Limb (tissue), 2 donors: ENCODE results near the gene RGS18.
"Not testable (repeated sequence)": the region's sequence is repeated elsewhere in the genome, so short reads cannot be mapped to it uniquely, and the experiment has no call there.

Source experiments
- DNase-seq, 2 donors: peaks; one replicate each; pipeline ENCODE4 v3.0.0-alpha.2; 2016; ENCODE audit errors: extremely low spot score in 2 of 2

Gene RGS18, protein sequence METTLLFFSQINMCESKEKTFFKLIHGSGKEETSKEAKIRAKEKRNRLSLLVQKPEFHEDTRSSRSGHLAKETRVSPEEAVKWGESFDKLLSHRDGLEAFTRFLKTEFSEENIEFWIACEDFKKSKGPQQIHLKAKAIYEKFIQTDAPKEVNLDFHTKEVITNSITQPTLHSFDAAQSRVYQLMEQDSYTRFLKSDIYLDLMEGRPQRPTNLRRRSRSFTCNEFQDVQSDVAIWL

DNA sequence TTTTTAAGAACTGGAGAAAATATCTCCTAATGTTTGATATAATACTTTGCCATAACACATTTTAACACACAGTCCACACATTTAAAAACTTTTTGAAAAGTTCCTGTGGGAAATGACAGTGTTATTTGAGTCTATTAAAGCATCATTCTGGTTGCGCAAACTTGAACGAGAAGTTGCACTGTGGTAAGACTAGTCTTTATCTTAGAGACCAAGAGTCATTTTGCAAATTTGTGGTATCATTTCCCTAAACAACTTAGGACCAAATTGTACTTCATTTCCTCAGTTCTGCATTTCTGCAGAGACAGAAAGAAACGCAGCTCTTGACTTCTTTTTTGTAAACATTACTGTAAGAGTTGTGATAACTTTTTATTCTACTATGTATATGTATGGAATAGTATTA lies at the start of gene RGS18:
Gene RGS18 (plus strand): TSS at position 282 of the 400 bp plus-strand sequence. CDS start 176 bp downstream, outside the sequence.
- no peak for DNase-seq

DNA sequence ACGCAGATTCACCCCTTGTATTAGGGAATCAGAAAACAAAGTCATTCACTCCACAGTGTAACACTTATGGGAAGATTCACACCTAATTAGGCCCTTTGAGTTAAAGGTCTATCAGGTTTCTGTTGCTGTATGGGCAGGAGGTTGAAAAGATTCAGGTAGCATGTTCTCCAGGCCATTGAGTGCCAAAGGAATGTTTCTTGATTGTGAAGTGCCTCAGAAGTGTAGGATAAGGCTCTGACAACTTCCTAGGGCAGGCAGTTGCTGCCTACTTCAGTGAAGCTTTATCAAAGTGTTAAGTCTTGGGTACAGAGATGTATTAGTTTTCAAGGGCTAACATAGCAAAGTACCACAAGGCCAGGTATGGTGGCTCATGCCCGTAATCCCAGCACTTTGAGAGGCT lies 48.7 kb upstream of the RGS18 start:
- DNase-seq = no peak

DNA sequence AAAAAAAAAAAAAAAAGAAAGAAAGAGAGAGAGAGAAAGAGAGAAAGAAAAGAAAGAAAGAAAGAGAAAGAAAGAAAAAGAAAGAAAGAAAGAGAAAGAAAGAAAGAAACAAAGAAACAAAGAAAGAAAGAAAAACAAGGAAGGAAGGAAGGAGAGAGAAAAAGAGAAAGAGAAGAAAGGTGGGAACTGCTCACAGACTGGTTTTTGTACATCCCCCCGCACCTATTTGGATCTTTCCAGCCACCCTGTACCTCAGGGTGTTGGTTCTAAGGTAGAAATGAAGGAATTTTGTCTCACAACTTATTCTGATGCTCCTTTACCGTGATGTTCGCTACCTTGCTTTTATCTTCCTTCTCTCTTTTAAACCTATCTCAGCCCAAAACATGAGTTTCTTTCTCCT lies 43.3 kb upstream of the RGS18 start:
- no peak for DNase-seq

DNA sequence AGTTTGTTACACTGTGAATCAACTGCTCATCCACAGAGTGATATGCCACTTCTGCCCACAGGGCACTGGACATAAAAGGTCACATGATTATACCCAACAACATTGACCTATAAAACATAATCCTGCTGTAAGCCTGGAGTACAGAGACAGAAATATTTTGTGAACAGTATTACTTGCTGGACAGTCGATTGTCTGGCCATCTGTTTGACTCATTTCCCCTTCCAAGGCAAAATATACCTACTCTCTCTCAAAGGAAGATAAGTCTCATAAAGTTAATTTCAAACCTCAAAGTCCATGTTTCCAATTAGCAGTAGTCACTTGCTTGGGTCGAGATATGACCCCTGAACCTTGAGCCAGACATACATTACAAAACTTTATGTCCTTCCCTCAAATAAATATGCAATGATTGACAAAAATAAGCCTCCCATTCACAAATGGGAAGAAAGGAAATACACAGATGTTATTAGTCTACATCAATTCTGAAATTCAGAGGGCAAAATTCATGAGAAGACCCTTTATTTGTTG lies 39.3 kb upstream of the RGS18 start:
- DNase-seq = no peak

DNA sequence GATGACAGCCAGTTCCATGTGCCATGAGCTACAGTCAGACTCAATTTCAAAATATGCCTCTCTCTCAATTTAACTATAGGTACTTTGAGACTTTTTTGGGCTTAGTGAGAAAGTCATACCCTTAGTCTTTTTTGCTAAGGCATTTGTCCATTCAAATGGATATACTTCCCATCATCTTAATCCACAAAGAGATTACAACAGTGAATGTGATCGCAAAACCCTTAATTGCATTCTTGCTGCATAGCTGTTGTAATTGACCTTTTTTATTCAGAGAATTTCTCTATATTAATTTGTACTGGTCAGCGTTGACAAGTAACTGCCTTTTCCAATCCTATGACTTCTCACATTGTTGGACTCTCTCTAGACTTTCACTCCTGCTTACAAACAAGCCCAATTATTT lies 38.6 kb upstream of the RGS18 start:
- DNase-seq = no peak

DNA sequence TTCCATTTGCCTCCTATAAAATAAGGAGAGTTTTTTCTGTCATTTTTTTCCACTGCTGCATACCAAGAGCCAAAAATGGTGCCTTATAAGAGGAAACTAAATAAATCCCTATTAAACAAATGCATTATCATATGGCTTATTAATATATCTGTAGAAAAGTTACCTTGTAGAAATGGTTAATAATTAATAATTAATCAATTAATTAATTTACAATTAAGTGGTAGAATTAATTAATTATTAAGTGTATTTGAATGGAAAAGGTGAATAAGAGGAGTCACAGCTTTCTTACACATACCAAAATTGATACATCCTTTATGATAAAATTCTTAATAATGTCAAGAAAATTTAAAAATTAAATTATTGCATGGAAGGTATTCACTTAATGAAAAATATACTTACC lies 35.6 kb upstream of the RGS18 start:
- no peak for DNase-seq

DNA sequence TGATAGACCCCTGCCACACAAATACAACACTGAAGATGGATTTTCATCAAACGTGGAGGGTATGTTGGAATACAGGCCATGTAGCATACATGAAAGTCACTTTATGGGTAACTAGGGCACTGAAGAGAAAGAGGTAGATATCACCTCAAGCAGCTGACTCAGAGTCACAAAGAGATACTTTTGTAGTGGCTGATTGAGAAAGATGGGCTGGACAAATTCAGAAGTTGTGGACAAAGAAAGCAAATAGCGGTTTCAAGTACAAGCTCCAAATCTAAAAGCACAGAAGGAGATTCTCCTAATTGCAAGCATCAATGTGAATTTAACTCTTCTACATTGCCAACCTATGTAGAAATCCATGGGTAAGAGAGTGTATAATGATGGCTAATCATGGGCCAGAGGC lies 35.0 kb upstream of the RGS18 start:
- no peak for DNase-seq

DNA sequence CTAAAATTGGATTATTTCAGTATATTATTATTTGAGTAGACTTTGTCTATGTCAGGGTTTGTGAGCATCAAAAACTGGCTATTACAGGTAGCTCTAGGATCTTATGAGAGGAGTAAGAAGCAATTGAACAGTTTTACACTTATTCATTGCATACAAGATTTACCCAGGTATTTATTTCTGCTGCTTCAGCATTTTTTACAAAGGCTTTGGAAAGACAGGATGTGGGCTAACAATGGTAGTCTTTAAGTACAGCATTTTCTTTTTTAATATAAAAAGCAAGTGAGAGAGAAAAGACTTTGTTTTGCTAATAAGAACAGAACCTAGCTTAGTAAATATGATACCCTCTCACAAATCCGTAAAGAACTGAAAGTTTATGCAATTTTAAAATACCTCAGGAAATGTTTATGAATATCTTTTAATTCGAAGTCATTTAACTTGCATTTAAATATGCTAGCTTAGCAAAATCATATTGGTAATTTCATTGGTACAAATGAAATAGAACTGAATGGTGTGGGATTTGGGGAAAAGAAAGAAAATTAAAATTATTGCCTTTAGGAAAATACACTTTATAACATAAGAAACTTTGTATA lies 32.1 kb upstream of the RGS18 start:
- DNase-seq = no peak

DNA sequence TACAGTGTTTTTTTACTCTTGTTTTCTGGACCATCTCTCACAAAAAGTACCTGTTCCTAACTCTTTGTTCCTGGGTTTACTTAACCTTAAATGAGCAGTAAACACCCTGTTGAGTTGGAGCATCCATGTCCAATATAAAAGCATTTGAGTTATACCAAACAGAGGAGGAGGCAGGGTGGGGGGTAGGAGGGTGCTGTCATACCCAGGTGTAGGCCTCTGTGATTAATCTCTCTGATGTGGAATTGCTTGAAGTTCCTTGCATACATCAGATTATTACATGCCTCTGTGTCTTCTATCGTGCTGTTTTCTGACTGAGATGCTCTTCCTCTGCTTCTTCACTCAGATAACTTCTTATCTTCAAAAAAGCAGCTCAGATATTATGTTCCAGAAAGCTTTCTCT lies 28.1 kb upstream of the RGS18 start:
- DNase-seq = no peak

DNA sequence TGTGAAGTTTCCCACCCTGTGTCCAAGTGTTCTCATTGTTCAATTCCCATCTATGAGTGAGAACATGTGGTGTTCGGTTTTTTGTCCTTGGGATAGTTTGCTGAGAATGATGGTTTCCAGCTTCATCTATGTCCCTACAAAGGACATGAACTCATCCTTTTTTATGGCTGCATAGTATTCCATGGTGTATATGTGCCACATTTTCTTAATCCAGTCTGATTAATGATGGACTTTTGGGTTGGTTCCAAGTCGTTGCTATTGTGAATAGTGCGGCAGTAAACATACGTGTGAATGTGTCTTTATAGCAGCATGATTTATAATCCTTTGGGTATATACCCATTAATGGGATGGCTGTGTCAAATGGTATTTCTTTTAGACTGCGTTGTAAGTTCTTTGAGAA lies 27.4 kb upstream of the RGS18 start:
- not testable (repeated sequence) for DNase-seq

DNA sequence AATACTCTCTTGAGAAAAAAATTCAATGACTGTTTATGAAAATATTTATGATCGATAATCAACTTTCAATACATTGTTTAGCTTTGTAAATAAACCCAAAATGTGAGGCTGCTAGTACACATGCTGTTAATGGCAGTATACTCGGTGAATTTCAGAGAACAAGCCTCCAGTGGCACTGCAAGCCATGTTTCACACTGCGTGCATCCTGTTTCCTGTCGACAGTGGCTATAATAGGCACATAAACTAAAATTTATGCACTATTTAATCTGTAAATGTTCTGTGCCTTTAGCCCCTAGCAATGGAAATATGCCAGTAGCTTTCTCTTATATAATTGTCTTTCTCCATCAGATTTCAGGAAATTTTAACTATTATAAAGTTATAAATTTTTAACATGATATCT lies 26.3 kb upstream of the RGS18 start:
- no peak for DNase-seq

DNA sequence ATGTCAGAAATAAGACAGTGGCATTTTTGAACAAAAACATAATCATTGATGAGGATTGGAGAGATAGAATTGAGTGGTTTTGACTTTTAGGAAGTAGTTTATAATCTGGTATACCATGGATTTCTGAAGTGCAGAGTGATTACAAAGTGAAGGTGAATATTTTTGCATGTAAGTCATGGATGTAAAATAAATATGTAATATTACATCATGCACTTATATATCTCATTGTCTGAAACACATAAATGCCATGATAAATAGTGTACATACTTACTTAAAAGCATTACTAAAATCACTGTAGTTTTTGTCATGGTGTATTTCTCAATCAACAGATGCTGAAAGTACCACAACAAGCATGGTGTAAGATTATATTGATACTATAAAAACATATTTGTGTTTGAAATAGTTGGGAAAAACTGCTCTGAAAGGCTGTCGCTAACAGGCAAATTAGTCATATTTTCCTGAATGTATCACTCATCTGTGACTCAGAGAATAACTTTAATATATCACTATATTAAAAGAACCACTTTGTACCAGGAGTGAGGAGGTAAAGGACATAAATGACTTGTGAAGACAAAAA lies 24.8 kb upstream of the RGS18 start:
- no peak for DNase-seq

DNA sequence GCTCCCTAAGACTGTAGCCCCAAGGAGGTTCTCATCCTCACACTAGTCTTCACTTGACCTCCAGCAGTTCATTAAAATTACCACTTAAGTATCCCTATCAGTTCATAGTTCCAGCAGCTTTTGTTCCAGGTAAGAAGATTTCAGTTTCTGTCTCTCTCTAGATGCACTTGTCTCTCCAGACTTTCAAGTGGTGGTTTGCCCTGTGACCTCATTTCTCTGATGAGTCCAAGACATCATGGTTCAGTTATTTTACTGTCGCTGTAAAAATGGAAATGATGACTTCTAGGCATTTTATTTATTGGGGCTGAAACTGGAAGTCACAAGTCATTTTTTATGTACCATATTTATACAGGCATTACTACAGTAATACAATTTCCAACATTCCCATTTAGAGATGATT lies 17.9 kb upstream of the RGS18 start:
- no peak for DNase-seq

DNA sequence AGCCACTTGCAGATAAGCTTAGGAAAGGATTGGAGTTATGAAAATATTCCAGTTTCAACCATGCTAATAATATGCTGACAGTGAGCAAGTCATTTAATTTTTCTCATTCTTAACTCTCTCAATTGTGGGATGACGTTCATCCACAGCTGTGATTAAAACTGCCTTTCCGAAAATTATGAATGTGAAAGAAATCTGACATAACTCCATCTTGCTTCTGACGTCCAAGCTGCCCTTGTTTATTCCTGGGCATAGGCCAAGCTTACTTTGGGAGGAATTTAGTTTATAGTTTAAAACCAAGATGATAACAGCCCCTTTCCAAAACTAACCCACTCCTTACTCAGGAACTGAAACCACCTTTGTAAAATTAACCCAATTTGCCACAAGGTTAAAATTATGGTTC lies 11.0 kb upstream of the RGS18 start:
- no peak for DNase-seq

DNA sequence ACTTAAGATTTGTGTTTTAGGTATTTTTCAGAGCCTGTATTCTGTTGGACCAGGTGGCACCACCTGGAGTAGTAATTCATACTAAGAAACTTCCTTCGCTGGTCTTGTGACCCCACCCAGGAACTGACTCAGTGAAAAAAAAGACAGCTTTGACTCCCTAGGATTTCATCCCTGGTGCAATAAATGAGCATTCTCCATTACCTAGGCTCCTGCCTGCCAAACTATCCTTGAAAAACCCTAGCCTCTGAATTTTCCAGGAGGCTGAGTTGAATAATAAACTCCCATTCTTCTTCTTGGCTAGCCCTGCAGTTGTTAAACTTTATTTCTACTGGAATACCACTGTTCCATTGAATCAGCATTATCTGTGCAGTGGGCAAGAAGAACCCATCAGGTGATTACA lies 10.6 kb upstream of the RGS18 start:
- no peak for DNase-seq

DNA sequence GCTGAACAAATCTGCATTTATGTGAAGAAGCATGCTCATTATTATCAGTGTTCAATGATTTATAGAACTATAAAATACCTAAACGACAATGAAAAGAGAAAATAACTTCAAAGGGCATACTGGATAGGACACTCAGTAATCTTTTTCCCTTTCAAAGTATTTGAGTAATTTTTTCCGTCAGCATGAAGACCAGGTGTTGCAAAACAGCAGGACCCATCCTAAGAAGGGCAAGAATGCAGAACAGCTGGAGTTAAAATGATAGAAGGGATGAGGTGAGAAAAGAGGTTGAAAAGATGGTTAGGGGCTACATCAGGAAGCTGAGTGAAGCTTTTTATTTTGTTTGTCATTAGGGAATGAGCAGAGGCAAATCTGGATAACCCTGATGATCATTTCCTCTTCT lies 7.1 kb upstream of the RGS18 start:
- no peak for DNase-seq

DNA sequence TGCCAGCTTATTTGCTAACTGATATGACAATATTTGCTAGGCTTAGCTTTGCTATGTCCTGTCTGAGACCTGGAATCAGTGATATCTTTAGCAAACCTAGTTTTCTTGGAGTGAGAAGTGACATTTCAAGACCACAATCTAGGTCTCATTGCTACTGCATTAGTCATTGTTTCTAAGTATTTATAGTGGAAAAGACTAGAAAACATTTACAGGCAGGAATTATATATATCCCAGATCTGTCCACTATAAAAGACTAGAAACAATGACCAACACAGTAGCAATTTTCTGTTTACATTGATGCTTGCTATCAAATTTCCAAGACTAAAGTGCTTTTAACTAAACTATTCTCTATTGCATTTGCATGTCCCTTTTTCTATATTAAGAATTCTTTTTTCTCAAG lies 5.0 kb upstream of the RGS18 start:
- DNase-seq = no peak

DNA sequence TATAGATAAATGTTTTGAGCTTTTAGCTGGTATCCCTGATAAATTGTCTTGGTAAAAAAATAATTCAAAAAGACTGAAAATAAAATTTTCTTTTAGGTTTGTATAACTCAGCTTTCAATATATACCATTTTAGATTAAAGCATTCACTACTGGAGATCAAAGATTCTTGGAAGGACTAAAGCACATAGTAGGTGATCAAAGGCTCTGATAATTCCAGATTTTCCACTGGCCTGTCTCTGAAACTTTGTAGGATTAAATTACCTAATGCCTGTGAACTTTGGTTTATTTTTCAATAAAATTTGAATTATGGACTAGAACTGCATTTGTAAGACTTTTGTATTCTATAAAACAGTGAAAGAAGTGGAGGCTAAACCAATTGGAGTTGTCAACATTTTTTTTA lies 1.2 kb upstream of the RGS18 start:
- DNase-seq = no peak

DNA sequence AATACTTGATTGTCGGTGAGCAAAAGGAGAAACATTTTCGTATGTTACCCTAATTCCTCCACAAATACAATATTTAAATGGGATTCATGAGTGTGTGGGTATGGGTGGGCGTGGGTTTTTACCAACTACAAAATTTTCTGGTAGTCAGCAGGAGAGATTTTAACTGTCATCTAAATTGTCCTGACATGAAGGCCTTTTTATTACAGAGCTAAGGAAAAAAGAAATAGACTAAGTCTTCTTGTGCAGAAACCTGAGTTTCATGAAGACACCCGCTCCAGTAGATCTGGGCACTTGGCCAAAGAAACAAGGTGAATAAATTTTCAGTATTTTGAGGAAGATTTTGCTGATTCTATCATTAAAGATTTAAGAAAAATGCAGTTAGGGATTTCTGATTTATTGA lies 752 bp downstream of the RGS18 start:
- DNase-seq = no peak

DNA sequence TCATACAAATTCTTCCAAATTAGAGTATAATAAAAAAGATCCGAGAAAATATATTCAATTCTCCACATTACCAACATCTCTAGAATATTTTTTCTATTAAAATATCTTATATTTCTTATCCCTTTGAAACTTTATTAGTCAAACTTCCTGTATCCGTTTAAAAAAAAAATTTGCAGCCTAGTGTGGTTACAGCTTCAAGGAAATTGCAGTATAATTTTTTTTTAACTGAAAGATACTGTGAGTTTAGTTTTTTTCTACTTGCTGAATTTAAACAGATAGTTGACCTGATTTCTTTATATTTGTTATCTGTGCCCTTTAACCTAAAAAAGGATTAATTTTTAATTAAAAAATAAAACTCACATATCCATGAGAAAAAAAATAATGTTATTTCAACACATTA lies 1.5 kb downstream of the RGS18 start:
- no peak for DNase-seq

DNA sequence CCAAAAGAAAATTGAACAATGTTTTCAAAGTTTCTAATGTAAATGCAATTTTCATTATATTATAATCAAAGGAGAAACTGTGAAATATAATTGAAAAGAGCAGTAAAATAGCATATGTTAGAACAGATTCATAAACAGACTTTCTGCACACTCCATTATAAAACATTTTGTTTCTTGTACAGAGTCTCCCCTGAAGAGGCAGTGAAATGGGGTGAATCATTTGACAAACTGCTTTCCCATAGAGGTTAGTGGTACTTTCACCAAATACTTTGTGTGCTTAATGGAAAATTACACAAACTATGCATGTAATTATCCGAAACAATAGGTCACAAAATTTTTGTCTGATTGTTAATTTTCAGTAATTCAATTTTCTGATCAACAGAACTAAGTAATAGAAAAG lies 1.9 kb downstream of the RGS18 start:
- no peak for DNase-seq

DNA sequence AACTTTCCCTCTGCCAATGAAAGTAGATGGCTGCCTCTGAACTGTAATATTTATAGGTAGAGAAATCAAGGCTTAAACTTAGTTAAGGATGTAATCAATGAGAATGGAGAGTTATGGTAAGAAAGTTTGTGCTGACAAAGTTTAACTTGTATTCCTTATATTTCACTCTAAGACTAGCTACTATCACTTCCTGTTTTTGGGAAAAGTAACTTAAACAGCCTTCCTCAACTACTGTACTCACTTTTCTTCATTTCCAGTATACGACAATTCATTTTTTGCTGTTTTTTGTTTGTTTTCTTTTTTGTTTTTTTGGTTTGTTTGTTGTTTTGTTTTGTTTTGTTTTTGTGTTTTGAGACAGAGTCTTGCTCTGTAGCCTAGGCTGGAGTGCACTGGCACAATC lies 3.7 kb downstream of the RGS18 start:
- no peak for DNase-seq

DNA sequence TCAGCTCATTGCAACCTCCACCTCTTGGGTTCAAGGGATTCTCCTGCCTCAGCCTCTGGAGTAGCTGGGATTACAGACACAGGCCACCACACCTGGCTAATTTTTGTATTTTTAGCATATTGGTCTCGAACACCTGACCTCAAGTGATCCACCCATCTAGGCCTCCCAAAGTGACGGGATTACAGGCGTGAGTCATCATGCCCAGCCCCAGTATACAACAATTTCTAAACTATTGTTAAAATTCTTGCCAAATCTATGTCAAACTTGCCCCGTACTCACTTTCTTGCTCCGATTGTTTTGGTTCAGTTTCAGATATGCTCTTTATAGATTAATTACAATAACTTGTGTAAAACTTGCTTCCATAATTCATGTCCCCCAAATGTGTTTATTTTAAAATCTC lies 4.1 kb downstream of the RGS18 start:
- no peak for DNase-seq
